Activated T-helper 9 cell treated with anti-CD3 and anti-CD28 coated beads, Interleukin-2, amount 50 U/mL, for 16 hours (primary cell): ENCODE measurements around the gene TEX22.

Experiments
- DNase-seq: peaks from one replicate; pipeline ENCODE4 v3.0.0-alpha.2; 2020; ENCODE audit warnings: low read depth

TEX22 gene

GRCh38 chr14:105384605-105385321 is 13.6 kb upstream of the TEX22 start:
- no peak for DNase-seq

DNA sequence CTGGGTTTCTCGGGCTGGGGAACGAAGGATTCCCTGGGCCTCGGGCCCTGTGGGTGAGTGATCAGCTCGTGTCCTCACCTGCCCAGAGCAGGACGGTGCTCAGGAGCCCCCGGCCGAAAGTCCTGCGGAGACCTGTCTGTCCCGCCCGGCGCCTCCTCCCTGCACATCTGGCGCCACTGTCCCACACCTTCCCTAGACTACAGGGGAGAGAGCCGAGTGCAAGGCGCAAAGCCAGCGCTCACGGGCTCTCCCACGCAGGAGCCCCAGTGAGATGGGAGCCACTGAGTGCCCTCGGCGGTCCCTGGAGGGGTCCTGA is 13.1 kb upstream of the TEX22 start:
- DNase-seq: no peak

- DNase-seq: no peak
Measured at GRCh38 chr14:105385698-105386365, 12.5 kb upstream of the TEX22 start.

GRCh38 chr14:105386581-105387529 is 11.5 kb upstream of the TEX22 start:
- DNase-seq: no peak

GRCh38 chr14:105387530-105387922 is 10.8 kb upstream of the TEX22 start:
- no peak for DNase-seq

GRCh38 chr14:105388110-105388951 is 10.0 kb upstream of the TEX22 start:
- no peak for DNase-seq

DNA sequence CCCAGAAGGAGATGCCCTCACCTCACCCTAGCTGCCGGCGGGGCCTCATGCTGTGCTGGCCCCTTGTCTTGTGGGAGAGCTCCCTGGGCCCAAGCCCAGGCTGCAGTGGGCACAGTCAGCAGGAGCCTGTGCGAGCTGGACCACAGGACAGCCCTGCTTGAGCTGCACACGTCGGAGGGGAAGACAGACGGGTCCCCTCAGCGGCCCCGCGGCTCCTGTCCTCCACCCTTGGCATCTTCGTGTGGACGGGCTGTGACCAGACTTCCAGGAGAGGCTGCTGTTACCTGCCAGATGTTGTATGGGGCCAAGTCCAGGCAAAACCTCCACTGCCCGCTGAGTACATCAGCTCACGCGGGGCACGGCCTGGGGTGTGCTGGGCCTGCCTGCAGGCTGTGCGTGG is 9.4 kb upstream of the TEX22 start:
- no peak for DNase-seq

DNA sequence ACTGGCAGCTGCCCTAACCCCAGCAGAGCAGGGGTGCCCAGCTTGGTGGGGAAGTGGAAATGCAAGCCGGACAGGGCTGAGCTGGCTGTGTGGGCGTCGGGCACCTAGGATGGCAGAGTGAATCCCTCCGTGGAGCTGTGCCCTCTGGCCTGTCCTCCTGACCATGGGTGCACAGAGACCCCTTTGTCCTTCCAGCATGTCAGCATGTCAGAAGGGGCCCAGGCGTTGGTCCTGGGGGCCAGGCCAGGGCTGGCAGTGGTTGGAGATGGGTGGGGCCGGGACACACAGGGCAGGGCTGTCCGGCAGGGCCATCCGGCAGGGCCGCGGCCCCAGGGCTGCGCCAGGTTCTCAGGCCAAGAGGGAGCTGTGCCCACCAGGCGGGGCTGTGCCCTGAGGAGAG is 8.8 kb upstream of the TEX22 start:
- no peak for DNase-seq

DNA sequence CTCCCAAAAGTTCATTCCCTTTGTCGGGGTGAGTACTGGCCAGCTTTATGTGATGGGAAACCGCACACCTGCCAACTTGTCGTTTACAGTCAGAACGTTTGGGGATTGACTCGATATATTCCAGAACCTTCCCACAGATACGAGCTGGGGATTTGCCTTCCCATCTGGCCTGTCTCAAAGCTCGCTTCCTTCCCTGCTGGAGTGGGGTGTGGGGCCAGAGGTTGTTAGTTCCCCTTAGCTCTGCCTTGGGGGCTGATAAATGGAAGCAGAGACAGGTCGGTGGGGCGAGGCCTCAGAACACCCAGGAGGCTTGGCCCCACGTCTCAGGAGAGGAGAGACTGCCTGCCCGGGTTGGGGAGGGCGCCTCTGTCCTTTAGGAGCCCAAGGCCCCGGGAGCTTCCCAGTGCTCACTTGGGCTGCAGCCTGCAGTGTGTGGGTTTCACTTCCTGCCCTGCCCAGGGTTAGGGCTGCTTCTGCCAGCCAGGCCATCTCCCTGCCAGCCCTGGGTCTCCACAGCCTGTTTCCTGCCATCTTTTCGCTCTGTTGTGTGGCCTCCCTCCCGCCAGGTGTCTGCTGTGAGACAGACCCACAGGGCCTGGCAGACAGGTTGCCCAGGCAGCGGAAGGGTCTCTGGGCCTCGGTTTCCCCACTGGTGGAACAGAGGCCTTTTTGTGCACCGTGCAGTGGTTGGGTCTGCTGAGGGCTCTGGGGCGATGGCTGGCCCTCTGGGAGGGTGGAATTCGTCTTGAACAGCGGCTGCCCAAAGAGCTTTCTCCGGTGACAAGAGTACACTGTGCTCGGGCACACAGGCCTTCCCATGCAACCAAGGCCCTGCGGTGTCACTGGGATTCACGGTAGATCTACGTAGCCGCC is 8.1 kb upstream of the TEX22 start:
- no peak for DNase-seq

DNA sequence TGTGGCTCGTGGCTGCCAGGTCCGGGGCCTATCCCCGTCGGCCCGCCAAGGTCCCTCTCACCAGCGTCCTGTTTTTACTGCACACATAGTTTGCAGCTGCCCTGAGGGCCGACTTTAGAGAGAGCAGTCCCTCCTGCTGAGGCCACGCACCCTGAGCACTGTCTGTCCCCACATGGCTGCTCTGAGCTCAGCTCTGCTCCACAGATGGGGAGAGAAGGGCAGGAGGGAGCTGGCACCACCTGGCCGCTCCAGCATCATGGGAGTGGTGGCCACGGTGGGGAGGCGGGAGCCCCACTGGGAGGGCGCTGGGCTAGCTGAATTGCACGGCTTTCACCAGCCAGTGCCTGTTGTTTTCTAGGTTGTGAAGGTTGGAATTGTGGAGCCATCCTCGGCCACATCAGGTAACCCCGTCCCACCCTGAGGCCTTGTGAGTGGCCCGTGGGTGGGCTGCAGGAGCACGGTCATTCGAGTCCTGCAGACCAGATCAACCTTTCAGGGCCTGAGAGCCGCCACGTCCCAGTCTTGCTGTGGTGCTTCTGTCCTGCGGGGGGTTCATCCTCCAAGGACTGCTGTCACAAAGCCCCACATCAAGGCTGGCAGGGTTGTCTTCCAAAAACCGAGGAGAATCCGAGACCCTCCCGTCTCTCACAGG is 7.4 kb upstream of the TEX22 start:
- DNase-seq: no peak

DNA sequence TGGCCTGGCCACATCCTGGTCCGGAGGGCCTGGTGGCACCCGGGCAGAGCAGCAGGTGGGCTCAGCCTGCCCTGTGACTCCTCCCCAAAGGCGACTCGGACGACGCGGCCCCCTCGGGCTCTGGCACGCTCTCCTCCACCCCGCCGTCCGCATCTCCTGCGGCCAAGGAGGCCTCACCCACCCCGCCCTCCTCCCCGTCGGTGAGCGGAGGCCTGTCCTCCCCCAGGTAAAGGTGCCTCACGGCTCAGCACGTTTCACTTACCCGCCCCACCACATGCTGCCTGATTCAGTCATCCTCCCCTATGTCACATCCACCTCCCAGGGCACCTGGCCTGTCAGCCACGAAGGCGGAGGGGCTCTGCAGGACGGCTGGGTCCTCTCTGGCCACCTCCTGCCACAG is 6.8 kb upstream of the TEX22 start:
- no peak for DNase-seq

DNA sequence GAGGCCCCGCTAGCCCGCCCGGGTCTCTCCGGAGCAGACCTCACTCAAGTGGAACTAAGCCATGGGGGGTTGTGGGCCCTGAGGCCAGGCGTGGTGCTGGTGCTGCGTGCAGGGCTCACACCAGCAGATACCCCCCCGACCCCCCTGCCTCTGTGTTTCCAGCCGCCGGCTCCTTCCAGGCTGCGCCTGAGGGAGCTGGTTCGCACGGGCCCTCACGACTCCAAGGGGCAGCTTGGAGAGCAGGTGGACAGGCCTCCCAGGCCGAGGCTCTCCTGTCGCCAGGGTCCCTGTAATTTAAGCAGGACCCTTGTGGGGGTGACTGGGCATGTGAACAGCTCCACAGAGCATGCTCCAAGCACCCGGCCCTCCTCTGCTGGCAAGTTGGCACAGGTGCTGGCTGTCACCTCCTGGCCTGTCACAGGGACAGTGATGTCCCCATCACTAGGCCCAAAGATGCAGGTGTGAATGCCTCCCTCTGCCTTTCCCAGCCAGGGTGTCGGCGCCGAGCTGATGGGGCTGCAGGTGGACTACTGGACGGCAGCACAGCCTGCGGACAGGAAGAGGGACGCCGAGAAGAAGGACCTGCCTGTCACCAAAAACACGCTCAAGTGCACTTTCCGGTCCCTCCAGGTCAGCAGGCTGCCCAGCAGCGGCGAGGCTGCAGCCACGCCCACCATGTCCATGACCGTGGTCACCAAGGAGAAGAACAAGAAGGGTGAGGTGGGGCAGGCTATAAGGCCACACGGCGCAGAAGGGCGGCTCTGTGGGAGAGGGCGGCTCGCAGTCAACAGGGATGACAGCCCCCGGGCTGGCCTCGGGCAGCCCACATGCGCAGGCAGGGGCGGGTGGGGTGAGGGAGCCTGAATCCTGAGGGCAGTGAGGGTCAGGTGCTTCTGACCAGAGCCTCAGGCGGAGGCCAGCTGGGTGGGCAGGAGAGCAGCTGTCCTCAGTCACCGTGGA is 5.9 kb upstream of the TEX22 start:
- no peak for DNase-seq

GRCh38 chr14:105393151-105393550 is 5.2 kb upstream of the TEX22 start:
- no peak for DNase-seq

DNA sequence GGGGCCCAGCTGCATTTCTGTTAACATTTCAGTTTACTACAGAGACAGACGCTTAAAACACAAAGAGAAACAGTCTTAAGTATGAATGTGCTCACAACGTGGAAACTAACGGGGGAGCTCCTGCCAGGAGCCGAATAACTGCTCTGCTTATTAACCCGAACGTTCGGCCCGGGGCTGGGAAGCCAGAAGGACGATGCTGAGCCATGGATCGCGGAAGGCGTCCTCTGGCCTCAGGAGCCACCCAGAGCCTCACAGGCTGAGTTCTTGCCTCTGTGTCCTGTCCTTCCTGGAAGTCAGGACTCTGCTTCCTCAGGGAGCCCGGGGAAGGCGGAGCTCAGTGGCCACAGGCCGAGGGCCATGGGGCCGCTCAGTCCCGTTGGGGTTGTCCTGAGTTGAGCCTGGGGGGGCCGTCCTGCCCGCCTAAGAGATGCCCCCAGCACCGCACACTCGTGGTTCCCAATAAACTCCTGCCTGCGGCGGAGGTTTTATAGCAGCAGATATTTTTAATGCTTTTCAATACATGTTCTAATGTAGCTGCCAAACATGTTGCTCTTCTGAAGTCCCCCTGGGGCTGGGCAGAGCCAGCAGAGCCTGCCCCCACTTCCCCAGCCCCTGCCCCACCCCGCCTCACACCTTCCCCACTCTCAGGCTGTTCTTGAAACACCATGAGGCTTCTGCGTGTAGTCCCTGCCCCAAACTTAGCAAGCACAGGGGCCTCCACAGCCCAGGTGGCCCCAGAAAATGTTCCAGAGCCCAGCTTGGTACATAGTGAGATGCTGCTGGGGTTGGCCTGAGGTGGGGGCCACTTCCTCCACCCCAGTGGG is 3.4 kb upstream of the TEX22 start:
- no peak for DNase-seq

DNA sequence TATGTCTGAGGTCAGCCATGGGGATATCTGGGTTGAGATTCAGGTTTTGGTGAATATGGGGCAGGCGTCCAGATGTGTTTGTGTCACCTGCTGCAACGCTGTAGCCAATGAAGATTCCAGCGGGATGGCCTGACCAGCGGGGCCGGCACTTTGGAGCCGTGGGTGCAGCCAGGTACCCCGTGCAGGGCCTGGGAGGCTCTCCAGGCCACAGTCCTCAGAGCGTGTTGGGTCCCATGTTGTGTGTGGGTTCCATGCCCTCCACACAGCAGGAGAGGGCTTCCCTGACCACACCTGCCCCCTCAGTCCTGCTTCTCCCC is 2.8 kb upstream of the TEX22 start:
- DNase-seq: no peak

DNA sequence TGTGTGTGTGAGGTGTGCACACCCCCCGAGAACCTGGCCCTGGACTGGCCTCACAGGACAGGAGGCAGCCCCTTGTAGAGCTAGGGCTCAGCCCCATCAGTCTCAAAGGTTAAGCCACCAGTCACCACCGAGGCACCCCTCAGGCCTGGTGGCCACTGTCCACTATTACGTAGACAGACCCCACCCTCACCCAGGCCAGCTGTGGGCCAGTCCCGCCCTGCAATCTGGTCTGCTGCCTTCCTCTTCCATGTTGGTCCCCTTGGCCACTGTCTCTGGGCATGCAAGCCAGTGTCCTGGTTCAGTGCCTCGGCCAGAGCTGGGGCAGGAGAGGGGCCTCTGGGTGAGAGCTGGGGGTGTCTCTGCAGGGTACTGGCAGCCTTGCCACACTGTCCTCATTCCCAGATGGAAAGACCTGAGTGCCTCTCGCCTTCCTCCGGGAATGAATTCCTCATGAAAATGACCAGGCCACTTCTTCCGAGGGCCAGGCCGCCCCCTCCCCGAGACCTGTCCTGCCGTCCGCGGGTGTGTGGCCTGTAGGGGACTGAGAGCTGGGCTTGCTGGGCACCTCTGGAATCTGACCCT is 897 bp upstream of the TEX22 start:
- DNase-seq: no peak

DNA sequence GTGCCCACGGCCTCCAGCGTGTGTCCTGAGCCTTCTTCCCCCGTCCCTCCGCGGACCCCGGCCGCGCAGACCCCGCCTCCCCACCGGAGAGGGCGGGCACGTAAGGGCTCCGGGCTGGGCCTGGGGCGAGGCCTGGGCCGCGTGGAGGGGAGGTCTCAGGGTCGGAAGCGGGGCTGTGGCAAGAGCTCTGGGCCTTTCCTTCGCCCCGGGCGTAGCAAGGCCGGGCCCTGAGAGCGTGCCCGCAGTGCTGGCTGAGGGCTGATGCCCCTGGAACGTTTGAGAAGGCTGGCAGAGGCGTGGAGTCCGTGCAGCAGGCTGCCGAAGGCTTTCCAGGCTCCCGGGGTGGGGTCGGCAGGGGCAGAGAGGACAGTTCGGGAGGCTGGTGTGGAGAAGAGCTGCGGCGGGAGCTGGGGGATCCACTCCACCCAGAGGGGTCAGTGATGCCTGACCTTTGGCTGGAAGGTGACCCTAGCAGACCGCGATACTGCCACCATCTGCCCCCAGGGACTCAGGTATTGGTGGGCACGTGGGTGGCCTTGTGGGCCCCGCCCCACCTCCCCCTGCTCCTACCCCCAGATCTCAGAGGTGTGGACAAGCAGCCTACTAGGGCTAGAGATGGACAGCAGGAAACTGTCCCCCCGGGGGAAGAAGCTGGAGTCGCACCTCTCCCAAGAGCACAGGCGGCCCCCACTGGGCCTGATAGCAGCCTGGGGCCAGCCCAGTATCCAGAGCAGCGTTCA is 558 bp downstream of the TEX22 start:
- no peak for DNase-seq

DNA sequence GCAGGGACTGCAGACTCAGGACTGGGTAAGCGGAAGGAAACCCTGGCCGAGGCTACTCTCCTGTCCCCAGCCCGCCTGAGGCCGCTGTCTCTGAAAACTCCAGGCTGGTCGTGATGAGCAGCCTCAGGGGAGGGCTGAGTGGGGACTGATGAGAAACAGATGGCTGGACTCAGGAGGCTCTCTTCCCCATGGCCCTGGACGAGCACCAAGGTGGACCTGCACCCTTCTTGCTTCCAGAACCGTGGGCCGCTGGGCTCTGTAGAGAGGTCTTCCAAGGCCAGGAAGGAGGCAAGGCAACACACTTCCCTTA is 1.1 kb downstream of the TEX22 start:
- DNase-seq: no peak
